ENCODE results near the gene ERVK3-1.
"Not testable (repeated sequence)": the region's sequence is repeated elsewhere in the genome, so short reads cannot be mapped to it uniquely, and the experiment has no call there.

ERVK3-1 gene

DNA sequence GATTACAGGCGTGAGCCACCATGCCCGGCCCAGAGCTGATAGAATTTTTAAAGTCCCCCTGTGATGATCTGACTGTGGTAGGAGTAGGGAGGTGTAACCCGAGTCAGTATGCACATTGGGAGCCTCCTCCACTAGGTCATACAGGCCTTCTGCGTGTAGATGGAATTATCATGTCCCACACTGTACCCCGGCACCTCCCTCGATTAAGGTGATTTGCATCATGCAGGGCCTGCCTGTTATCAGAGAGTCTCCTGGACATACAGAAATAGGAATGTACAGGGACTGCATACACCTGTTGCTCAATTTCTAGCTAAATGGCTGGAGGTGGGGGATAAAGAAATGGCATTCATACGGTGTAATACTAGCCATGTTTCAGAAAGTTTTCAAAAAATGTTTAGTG is 922 bp upstream of the ERVK3-1 start:
- no peak for DNase-seq (ENCODE audit: low read depth in 2 of 2, low spot score in 1 of 2)

DNA sequence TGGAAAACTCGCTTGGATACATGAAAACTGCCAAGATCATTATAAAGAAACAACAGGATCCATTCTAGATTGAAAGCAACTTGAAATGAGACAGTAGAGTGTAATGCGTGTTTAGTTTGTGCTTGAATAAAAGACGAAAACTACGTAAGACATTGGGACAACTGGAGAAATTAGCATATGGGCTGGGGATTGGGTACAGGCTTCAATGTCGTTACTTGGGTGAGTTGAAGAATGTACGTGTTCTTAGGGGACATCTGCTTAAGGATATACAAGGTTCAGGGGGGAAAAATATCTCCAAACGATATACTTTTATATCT is 471 bp upstream of the ERVK3-1 start:
- no peak for DNase-seq (ENCODE audit: low read depth in 2 of 2, low spot score in 1 of 2)

DNA sequence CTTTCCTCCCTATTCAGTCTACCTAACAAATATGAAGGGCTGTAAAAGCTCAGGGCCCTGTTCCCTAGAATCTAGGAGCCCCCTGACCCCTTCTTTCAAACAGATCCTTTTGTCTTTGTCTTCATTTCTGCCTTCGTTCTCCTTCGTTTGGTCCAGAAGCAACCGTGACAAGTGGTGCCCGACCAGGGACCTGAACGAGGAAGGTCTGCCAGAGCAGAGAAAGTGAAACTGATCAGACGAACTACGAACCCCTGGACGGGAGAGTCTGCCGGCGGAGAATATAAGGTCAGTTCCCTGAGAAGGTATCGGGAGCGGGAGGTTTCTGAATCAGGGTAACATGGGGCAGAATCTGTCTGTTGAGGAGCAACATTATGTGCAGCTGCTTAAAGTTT is 751 bp downstream of the ERVK3-1 start:
- DNase-seq (ENCODE audit: low read depth in 2 of 2, low spot score in 1 of 2) = no peak

DNA sequence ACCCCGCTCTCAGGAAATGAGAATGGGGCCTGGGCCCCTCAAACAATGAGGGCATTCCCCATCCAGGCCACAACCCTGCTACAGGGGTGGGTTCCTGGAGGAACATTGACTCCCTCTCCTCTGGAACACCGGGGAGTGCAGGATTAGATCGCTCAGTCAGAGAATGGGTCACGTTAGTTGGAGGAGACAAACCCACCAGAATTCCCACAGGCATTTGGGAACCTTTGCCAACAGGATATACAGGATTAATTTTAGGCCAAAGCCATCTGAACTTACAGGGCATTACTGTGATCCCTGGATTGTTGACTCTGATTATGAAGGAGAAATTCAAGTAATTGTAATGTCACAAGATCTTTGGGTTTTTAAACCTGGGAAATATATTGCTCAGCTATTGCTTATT is 2.6 kb downstream of the ERVK3-1 start:
- no peak for DNase-seq (ENCODE audit: low read depth in 2 of 2, low spot score in 1 of 2)

DNA sequence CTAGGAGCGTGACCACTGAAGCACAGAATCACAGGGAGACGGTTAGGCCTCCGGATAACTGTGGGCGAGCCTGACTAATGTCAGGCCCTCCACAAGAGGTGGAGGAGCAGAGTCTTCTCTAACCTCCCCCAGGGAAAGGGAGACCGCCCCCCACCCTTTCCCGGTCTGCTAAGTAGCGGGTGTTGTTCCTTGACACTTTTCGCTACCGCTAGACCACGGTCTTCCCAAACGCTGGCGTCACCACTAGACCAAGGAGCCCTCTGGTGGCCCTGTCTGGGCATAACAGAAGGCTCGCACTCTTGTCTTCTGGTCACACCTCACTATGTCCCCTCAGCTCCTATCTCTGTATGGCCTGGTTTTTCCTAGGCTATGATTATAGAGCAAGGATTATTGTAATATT is 5.5 kb downstream of the ERVK3-1 start:
- not testable (repeated sequence) for DNase-seq (ENCODE audit: low read depth in 2 of 2, low spot score in 1 of 2)

DNA sequence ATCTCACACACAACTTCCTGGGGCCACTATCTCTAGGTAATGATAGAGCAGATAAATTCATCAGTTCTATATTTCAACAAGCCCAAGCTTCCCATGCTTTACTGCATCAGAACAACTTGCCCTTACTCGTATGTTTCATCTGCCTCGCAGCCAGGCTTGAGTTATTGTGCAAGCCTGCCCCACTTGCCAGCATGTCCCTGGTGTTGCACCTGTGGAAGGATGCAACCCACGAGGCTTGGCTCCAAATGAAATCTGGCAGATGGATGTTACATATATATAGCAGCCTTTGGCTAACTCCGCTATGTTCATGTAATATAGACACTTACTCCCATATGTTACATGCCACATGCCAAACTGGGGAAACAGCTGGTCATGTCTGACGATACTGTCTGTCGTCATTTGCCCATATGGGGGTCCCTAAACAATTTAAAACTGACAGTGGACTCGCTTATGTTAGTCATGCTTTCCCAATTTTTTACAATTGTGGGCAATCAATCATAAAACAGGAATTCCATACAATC is 6.2 kb downstream of the ERVK3-1 start:
- no peak for DNase-seq (ENCODE audit: low read depth in 2 of 2, low spot score in 1 of 2)

DNA sequence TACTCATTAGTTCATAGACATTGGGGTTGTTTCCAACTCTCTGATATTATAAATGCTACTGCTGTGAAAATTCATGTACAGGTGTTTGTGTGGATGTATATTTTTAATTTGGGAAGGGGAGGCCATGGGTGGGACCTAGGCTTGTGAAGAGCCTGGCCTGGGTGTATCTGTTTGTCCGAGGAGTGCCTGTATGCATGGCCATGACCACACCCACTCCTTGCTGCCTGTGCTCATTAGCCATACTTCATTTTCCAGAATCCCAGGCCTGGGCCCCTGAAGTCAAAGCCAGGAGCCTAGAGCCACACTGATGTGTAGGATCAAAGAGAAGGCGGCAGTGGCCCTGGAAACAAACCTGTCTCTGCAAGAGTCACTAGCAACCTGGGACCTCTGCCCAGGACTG is 10.4 kb downstream of the ERVK3-1 start:
- no peak for DNase-seq (ENCODE audit: low read depth in 2 of 2, low spot score in 1 of 2)

DNA sequence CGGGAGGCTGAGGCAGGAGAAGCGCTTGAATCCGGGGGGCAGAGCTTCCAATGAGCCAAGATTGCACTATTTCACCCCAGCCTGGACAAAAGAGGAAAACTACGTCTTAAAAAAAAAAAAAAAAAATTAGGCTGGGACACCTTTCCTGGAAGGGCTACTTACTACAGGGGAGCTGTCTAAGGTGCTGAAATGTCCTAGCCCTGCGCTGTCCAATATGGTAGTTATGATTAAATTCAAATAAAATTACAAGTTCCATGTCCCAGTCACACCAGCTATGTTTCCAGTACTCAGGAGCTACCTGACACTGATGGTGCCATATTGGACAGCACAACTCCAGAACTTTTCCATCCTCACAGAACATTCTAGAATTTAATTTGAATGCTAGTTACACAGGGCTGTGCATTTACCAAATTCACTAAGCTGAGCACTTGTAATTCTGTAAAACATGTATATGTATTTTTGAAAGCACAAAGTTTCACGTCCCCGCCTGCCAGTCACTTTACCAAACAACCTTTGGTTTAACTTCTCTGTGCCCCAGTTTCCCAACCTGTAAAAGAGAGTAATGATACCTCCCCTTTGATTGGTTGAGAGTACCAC is 12.4 kb downstream of the ERVK3-1 start:
- DNase-seq (ENCODE audit: low read depth in 2 of 2, low spot score in 1 of 2) = no peak

DNA sequence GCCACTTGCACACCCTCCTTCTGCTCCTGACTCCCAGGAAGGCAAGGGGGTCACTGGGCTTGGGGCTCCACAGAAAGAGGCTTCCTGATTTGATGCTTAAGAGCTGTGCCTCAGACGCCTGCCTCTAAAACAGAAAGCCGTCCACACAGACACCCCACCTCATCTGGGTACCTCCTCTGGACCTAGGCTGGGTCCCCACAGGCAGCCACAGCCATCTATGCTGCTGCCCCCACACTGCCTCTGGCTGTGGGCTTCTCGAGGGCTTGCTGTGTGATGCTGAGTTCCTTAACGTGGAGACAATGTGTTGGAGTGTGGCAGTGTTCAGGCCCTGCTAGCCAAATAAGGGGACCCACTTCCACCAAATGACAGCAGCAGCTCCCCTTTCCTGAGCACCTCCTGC is 13.1 kb downstream of the ERVK3-1 start:
- no peak for DNase-seq (ENCODE audit: low read depth in 2 of 2, low spot score in 1 of 2)

DNA sequence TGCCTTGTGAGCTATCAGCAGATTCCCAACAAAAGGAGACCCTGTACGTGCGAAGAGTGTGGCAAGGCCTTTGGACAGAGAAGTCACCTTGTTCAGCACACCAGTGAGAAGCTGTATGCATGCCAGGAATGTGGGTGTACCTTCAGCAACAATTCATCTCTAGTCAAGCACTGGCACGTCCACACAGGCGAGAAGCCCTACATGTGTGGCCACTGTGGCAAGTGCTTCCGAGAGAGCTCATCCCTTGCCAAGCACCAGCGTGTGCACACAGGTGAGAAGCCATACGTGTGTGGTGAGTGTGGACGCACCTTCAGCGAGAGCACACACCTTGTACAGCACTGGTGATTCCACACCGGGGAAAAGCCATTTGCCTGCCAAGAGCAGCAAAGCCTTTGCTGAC is 14.1 kb downstream of the ERVK3-1 start:
- no peak for DNase-seq (ENCODE audit: low read depth in 2 of 2, low spot score in 1 of 2)

DNA sequence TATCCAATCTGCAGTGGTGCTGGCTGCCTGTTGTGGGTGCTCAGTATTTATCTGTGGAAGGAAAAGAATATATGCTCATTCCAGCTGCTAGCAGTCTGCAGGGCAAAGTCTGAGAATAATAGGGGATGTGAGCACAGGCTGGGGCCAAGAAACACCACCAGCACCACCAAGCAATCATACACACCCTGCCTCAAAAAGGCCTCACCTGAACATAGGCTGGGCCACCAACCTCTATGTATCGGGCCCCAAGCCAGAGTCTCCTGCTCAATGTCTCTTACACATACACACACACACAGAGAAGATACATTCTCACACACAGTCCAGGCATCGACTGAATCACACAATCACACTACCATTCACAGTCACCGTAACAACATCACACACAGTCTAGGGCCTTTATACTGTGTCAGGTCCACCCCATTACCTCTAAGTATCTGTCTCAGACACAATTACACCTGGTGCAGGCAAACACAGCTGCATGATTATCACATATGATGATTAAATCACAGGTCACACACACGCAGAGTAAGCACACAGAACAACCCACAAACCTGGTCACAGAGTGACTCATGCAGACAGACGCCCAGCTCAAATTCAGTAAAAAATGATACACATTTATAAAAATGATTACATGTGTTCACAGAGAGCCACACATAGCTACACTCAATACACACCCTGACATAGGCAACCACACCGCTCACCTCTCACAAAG is 20.3 kb downstream of the ERVK3-1 start:
- DNase-seq (ENCODE audit: low read depth in 2 of 2, low spot score in 1 of 2) = no peak

DNA sequence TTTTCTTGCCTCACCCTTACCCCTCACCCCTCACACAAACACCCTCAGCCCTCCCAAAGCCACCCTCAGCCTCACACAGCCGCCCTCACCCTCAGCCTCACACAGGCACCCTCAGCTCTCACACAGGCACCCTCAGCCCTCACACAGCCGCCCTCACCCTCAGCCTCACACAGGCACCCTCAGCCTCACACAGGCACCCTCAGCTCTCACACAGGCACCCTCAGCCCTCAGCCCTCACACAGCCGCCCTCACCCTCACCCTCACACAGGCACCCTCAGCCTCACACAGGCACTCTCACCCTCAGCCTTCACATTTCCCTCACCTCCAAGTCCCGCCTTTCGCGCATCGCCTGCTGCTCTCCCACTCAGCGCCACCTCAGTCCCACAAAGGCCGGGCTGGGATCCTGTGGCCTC is 21.3 kb downstream of the ERVK3-1 start:
- no peak for DNase-seq (ENCODE audit: low read depth in 2 of 2, low spot score in 1 of 2)

DNA sequence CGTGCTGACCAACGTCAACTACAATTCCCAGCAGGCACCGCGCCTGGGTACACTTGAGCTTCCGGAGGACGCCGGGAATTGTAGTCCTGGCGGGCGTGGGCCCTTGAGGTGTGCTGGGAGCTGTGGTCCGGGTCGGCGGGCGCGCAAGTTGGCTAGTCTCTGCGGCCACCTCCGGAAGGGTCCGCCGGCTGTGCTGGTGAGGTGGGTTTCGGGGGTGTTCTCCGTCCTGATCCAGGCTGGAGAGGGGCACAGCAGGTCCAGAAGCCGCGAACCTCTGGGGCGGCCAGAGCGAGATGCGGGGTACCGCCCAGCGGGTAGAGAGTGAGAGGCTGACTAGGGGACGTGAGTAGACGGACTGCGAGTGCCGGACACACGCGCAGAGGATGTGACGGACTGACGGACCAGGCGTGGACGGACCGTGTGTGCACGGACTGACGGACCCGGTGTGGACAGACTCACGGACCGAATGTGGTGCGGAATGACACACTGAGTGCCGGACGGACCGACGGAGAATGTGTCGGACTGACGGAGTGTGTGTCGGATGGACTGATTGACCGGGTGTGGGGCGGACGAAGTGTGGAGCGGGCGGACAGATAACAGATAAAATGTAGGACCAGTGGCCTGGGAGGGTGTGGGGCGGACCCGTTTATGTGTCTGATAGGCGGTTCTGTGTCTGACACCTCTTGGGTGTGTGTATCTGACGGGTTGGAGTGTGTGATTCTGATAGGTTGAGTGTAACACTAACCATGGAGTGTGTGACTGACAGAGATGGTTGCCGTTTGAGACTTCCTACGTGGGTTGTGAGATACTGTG is 21.9 kb downstream of the ERVK3-1 start, which contains the start of gene ZSCAN22:
Gene ZSCAN22 (plus strand): TSS at position 81 of the 813 bp plus-strand sequence. CDS start 7,809 bp downstream, outside the sequence.
- DNase-seq (ENCODE audit: low read depth in 2 of 2, low spot score in 1 of 2) = peak; percentile 76 to 80

DNA sequence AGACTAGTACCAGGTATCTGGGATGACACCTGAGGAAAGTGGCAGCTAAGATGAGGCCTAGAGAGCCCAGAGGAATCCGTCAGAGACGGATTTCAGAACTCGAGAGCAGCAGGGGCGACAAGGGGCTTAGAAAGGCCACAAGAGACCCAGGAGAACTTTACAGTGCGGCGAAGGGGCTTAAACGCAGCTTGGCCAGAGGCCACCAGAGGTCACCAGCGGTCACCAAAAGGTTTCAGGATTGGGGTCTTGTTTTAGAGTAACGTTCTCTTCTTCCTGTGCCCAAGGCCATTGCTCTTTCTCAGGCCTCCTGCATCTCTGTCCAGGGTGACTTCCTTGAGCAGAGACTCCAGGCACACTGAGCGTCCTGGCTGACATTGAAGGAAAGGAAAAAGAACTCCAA is 23.8 kb downstream of the ERVK3-1 start:
- no peak for DNase-seq (ENCODE audit: low read depth in 2 of 2, low spot score in 1 of 2)

DNA sequence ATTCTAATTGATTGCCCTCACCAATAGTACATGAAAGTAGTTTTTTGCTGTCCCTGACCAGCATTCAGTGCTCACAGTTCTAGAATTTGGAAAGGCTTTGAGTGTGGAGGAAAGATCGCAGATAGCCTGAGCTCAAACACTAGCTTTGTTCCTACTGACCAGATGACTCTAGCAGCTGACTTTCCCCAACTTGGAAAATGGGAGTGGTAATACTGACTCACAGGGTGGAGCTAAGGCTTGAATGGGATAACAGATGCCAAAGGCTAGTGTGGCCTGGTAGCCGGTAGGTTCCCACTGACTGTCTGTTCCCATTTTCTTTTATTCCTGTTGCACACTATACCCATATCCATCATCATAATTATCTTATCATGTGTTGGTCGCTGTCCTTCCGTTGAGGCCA is 25.3 kb downstream of the ERVK3-1 start:
- DNase-seq (ENCODE audit: low read depth in 2 of 2, low spot score in 1 of 2) = no peak

DNA sequence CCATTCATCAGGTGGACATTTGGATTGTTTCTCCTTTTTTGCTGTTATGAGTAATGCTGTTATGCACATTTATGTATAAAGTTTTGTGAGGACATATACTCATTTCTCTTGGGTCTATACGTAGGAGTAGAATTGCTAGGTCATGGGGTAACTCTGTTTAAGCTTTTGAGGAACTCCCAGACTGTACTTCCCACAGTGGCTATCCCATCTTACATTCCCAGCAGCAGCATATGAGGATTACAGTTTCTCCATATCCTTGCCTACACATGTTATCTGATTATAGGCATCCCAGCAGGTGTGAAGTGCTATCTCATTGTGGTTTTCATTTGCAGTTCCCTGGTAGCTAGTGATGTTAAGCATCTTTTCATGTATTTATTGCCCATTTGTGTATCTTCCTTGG is 27.5 kb downstream of the ERVK3-1 start:
- no peak for DNase-seq (ENCODE audit: low read depth in 2 of 2, low spot score in 1 of 2)

DNA sequence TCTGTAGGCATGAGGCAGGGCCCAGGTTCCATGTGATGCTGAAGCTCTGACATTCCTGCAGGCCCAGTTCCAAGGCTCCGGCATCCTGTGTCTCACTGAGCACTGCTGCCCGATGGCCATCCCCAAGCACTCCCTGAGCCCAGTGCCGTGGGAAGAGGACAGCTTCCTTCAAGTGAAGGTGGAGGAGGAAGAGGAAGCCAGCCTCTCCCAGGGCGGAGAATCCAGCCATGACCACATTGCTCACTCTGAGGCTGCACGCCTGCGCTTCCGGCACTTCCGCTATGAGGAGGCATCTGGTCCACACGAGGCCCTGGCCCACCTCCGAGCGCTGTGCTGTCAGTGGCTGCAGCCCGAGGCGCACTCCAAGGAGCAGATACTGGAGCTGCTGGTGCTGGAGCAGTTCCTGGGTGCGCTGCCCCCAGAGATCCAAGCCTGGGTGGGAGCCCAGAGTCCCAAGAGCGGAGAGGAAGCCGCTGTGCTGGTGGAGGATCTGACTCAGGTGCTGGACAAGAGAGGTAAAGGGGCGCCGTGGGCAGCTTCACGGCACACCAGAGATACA is 29.6 kb downstream of the ERVK3-1 start:
- no peak for DNase-seq (ENCODE audit: low read depth in 2 of 2, low spot score in 1 of 2)

DNA sequence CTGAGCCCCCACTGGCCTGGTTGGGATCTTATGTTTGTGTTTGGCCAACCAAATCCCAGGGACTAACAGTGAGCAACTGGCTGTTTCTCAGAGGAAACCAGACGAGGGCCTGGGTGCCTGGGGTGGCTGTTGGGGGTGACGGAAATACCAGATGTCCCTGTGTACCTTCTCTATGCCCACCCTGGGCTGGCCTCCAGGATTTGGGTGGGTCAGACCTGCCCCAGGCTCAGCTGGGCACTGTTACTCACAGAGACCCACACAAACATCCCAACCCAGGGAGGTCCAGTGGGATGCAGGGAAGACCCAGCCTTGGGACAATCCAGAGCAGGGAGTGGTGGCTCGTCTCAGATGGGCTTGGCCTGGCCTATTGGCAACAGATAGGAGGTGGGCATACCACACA is 30.5 kb downstream of the ERVK3-1 start:
- DNase-seq (ENCODE audit: low read depth in 2 of 2, low spot score in 1 of 2) = no peak

DNA sequence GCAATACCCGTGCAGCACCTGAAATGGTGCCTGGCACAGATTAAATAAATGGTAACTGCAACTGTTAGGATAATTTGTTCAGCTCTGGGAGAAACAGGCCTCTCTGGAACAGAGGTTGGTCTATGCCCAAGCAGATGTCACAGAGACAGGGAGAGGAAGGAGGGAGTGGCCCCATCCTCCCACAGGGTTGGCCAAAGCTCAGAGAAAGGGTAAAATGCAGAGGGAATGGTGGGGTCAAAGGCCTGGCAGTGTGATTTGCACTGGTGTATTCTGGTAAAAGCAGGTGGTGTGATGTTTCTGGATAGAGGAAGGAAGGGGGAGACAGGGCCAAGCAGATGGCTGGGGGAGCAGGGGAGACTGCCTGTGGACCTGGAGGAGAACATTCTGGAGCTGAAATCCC is 31.0 kb downstream of the ERVK3-1 start:
- DNase-seq (ENCODE audit: low read depth in 2 of 2, low spot score in 1 of 2) = no peak

DNA sequence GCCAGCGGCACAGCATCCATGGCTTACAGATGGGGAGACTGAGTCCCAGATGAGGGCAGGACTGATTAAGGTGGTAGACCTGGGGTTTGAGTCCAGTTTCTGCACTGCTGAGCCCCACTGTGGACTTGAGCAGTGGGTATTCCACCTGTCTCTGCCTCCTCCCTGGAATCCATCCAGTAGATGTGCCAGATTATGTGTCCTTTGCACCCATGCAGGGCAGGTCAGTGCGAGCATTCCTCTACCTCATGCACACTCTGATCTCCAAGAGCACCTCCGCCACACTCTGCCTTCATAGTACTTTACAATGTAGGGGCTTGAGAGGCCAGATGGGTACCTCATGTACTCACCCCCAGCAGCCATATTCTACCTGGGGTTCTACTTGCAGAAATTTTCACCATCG is 31.6 kb downstream of the ERVK3-1 start:
- no peak for DNase-seq (ENCODE audit: low read depth in 2 of 2, low spot score in 1 of 2)

DNA sequence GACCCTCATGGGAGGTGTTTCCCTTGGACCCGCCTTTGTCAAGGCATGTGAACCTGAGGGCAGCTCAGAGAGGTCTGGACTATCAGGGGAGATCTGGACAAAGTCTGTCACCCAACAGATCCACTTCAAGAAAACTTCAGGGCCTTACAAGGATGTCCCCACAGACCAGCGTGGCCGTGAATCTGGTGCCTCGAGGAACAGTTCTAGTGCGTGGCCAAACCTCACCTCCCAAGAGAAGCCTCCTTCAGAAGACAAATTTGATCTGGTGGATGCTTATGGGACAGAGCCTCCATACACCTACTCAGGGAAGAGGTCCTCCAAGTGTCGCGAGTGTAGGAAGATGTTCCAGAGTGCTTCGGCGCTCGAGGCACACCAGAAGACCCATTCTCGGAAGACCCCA is 33.2 kb downstream of the ERVK3-1 start:
- DNase-seq (ENCODE audit: low read depth in 2 of 2, low spot score in 1 of 2) = no peak
